H1 (cell line): Measurements from ENCODE around the gene CCDC154. TPM values are rescaled to one million over a fixed set of nuclear protein-coding genes. Genes with fewer than 3 reads are reported as not detected.

Source experiments
- CHD2 ChIP-seq: IDR thresholded peaks from 2 replicates; pipeline ENCODE4 v1.6.1; 2012; ENCODE audit warnings: low read length, improper control_type of control experiment
- FOSL1 ChIP-seq: IDR thresholded peaks from 2 replicates; pipeline ENCODE4 v1.6.1; 2011; ENCODE audit warnings: mild to moderate bottlenecking, low read depth, low read length, moderate library complexity; ENCODE audit not compliant: insufficient read depth
- POLR2A ChIP-seq, 2 experiments: IDR thresholded peaks; 1 replicate in 1 of 2; 2 replicates in 1 of 2; pipeline ENCODE4 v1.6.1; 2011; ENCODE audit warnings: low read depth in 2 of 2, low read length in 2 of 2, mild to moderate bottlenecking in 2 of 2; ENCODE audit errors: control extremely low read depth in 1 of 2
- RNF2 ChIP-seq: fragments of 200-900, 300-1000 bp; sonication (generic); IDR thresholded peaks from 2 replicates; pipeline ENCODE4 v1.7.1; 2016; ENCODE audit warnings: borderline replicate concordance, low read depth, mild to moderate bottlenecking, antibody characterized with exemption, low read length; ENCODE audit not compliant: poor library complexity, severe bottlenecking; ENCODE audit errors: missing control alignments
- SRF ChIP-seq: IDR thresholded peaks from 2 replicates; pipeline ENCODE4 v1.6.1; 2011; ENCODE audit warnings: mild to moderate bottlenecking, low read depth, low read length, moderate library complexity
- polyA plus RNA-seq, 7 experiments: library from polyadenylated mRNA; depleted of rRNA in 3 of 7; stranded (reverse) in 5 of 7; unstranded in 2 of 7; fragments of >200 nt in 5 of 7; fragments of 200-250 nt in 2 of 7; gene quantifications; 1 replicate in 5 of 7; 2 replicates in 1 of 7; 4 replicates in 1 of 7; pipeline versions ENCODE4 v1.2.1 to v1.2.3, GENCODE V29; 2011 to 2013; ENCODE audit warnings: missing spikeins in 2 of 7, mixed read lengths in 2 of 7
- total RNA-seq: library from RNA; stranded (reverse); fragmentation: NEBNext Ultra II Directional; extraction: Animal tissue kit (Norgen Biotek cat#: 25700); gene quantifications from 2 replicates; pipeline ENCODE4 v1.2.1, GENCODE V29; 2021
- TF ChIP-seq, protein P1 (sequence below): IDR thresholded peaks from 2 replicates; pipeline ENCODE4 v1.6.1; 2011; ENCODE audit warnings: low read length, improper control_type of control experiment
- TF ChIP-seq, protein P2 (sequence below): IDR thresholded peaks from 2 replicates; pipeline ENCODE4 v1.6.1; 2012; ENCODE audit warnings: inconsistent platforms
- TF ChIP-seq, protein P3 (sequence below): IDR thresholded peaks from 2 replicates; pipeline ENCODE4 v1.6.1; 2012; ENCODE audit warnings: low read length, inconsistent platforms

CCDC154 gene
- total and polyA plus RNA-seq, 2 of the 8 experiments (the other 6 are each of a cell fraction or from before 2014, with no cell fraction given), result 0.15 to 0.88 TPM

DNA sequence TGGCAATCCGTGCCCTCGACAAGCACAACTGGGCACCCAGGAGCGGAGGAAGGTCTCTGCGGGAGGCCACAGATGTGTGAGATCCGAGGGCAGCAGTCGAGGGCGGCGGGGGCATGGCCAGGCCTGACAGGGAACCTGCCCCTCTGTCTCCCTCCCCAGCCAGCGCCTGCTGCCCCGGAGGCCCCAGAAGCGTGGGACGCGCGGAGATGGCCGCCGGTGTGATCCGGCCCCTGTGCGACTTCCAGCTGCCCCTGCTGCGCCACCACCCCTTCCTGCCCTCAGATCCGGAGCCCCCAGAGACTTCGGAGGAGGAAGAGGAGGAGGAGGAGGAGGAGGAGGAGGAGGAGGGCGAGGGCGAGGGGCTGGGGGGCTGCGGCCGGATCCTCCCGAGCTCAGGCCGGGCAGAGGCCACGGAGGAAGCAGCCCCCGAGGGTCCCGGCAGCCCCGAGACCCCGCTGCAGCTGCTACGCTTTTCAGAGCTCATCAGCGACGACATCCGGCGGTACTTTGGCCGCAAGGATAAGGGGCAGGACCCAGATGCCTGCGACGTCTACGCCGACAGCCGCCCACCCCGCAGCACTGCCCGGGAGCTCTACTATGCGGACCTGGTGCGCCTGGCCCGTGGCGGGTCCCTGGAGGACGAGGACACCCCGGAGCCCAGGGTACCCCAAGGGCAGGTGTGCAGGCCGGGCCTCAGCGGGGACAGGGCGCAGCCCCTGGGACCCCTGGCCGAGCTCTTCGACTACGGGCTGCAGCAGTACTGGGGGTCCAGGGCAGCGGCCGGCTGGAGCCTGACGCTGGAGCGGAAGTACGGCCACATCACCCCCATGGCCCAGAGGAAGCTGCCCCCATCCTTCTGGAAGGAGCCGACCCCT is 11.7 kb downstream of the CCDC154 start (continued):
- TF ChIP-seq, protein P1, sequence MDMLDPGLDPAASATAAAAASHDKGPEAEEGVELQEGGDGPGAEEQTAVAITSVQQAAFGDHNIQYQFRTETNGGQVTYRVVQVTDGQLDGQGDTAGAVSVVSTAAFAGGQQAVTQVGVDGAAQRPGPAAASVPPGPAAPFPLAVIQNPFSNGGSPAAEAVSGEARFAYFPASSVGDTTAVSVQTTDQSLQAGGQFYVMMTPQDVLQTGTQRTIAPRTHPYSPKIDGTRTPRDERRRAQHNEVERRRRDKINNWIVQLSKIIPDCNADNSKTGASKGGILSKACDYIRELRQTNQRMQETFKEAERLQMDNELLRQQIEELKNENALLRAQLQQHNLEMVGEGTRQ, result no peak
- TF ChIP-seq, protein P2, sequence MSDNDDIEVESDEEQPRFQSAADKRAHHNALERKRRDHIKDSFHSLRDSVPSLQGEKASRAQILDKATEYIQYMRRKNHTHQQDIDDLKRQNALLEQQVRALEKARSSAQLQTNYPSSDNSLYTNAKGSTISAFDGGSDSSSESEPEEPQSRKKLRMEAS, result no peak
- TF ChIP-seq, protein P3, sequence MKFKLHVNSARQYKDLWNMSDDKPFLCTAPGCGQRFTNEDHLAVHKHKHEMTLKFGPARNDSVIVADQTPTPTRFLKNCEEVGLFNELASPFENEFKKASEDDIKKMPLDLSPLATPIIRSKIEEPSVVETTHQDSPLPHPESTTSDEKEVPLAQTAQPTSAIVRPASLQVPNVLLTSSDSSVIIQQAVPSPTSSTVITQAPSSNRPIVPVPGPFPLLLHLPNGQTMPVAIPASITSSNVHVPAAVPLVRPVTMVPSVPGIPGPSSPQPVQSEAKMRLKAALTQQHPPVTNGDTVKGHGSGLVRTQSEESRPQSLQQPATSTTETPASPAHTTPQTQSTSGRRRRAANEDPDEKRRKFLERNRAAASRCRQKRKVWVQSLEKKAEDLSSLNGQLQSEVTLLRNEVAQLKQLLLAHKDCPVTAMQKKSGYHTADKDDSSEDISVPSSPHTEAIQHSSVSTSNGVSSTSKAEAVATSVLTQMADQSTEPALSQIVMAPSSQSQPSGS, result no peak
- TF ChIP-seq SRF (no peak), FOSL1 (no peak), POLR2A (IDR thresholded peaks at IDR 0.05; ENCODE audit: control extremely low read depth in 1 of 2, low read depth in 2 of 2, low read length in 2 of 2) (no peak), CHD2 (no peak), RNF2 (no peak)
